HG03457 (cell line): ENCODE results near the gene C20orf141.
"Not testable (repeated sequence)": the region's sequence is repeated elsewhere in the genome, so short reads cannot be mapped to it uniquely, and the experiment has no call there.

ENCODE experiments used
- ATAC-seq: cut with Tn5 transposase; IDR thresholded peaks from one replicate; pipeline ENCODE4 v1.9.1; 2021; ENCODE audit warnings: moderate number of reproducible peaks; ENCODE audit not compliant: unreplicated experiment

C20orf141 gene

GRCh38 chr20:2814587-2815051 is at the start of gene C20orf141:
Gene C20orf141, plus strand, starts transcription at chr20:2814987. Its CDS starts 198 bp downstream, at chr20:2815185.
- ATAC-seq: no peak

- ATAC-seq: no peak
Observed at GRCh38 chr20:2767768-2768631, 46.8 kb upstream of the C20orf141 start.

DNA sequence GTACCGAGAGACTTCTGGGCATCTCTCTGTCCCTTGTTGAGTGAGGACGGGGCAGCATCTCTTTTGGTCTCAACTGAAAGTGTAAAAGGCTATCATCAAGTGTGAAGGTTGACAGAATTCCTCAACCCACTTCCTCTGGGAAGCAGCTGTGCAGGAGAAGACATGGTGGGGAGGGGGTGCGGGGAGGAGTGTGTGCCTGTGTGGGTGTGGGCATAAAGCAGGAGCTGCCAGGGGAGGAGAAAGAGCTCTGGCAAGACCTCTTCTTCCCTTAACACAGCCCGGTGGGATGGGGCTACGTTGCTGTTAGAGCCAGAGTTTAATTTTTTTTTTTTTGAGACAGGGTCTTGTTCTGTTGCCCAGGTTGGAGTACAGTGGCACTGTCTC is 46.2 kb upstream of the C20orf141 start:
- ATAC-seq: no peak

- ATAC-seq: not testable (repeated sequence)
Observed at GRCh38 chr20:2770091-2770490, 44.7 kb upstream of the C20orf141 start.

DNA sequence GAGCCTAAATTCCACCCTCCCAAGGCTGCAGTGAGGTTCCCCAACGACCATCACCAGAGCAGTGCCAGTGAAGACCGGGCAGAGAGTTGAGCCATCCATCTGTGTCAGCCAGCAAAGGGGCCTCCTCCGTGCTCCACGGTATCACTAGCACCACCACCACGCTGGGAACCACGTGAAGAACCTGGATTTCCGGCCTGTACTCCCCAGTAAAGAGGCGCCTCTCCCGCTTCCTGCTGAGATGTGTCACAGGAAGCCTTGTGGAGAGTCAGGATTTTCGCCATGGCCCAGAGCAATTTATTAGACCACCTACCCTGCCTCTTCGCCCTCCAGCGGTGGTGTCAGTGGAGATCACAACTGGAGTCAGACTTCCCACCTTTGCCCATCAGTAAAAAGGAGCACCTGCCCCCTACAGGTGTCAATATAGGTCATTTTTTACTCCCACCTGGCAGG is 43.1 kb upstream of the C20orf141 start:
- ATAC-seq: no peak

DNA sequence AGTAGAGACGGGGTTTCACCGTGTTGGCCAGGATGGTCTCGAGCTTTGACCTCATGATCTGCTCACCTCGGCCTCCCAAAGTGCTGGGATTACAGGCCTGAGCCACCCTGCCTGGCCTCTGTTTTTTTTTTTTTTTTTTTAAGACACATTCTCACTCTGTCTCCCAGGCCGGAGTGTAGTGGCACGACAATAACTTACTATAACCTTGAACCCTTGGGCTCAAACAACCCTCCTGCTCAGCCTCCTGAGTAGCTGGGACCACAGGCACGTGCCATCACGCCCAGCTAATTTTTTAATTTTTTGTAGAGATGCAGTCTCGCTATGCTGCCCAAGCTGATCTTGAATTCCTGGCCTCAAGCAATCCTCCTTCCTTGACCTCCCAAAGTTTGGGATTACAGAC is 41.0 kb upstream of the C20orf141 start:
- ATAC-seq: no peak

- no peak for ATAC-seq
Observed at GRCh38 chr20:2775139-2775538, 39.6 kb upstream of the C20orf141 start.

GRCh38 chr20:2778602-2779321 is 36.0 kb upstream of the C20orf141 start:
- ATAC-seq: no peak

DNA sequence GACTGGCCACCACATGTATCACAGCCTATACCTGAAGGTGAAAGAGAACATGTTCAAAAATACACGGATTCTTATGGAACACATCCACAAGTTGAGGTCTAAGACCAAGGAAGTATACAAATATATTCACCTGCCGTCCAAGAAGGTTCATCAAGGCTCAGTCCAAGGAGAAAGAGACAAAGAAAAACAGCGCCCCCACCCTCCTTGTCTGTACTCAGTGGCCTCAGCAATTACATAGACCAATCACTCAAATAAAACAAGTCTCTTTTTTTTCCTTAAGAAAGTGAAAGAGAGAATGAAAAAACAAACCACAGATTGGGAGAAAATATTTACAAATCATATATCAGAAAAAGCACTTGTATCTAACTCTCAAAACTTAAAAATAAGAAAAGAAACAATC is 33.8 kb upstream of the C20orf141 start:
- no peak for ATAC-seq

GRCh38 chr20:2783908-2784566 is 30.8 kb upstream of the C20orf141 start:
- ATAC-seq: no peak

DNA sequence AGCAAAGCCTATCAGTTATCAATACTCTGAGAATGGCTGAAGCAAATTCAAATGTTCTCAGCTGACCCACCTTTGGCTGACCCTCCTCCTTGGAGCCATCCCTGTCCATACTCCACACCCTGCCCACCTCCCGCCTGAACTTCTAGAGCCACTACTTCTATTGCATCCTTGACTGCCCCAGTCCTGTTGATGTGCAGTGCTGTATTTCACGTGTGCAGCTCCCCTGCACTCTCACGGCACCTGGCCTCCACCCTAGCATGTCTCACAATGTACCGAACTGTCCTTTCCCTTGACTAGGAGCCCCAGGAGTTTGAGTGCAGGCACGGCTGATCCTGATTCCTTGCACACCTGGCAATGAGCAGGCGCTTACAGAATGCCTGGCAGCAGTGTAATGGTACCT is 21.3 kb upstream of the C20orf141 start:
- ATAC-seq: no peak

DNA sequence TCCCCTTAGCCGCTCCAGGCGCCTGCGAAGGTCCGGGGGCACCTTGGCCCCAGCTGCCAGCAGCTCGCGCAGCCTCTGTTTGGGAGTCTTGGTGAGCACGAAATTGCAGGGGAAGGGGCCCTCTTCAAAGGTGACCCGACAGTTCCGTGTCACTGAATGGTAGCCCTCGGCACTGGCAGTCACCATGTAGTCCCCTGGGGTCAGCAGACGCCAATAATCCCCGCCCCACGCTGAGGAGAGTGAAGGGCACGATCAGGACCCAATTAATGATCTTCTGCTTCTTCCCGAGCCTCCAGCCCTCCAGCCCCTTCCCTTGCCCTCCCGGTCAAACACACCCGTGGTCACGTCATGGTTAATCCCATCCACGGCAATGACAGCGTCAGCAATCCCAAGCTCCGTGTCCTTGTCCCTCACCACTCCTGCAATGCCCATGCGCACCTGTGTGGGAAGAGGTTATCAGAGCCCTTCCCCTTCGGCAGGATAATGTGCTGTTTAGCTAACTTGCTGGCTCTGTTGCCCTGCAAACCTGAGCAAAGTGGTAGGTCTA is 20.5 kb upstream of the C20orf141 start:
- no peak for ATAC-seq

DNA sequence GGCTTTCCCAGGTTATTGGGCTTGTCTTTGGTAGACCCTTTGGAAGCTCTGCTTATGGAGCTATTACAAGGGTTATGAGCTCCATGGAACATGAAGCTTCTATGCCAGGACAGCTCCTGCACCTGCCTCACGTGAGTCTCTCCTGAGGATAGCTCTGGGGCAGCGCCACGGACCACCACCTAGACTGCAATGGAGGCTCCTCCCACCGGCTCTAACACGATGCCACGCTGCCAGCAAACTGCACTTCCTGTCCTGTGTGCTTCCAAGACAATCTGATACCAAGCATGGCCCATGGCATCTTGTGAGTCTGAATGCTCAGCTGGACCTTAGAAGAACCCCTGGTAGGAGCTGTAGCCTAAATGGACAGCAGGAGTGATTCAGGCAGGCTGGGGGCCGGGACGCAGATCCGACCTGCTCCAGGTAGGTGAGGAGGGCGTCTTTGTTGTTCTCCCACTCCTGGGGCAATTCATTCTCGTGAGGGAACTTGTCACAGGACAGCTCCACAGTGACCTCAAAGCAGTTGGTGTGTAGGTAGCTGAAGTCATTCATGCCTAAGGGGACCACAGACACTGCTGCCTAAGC is 19.8 kb upstream of the C20orf141 start:
- no peak for ATAC-seq

GRCh38 chr20:2795451-2795850 is 19.3 kb upstream of the C20orf141 start:
- no peak for ATAC-seq

DNA sequence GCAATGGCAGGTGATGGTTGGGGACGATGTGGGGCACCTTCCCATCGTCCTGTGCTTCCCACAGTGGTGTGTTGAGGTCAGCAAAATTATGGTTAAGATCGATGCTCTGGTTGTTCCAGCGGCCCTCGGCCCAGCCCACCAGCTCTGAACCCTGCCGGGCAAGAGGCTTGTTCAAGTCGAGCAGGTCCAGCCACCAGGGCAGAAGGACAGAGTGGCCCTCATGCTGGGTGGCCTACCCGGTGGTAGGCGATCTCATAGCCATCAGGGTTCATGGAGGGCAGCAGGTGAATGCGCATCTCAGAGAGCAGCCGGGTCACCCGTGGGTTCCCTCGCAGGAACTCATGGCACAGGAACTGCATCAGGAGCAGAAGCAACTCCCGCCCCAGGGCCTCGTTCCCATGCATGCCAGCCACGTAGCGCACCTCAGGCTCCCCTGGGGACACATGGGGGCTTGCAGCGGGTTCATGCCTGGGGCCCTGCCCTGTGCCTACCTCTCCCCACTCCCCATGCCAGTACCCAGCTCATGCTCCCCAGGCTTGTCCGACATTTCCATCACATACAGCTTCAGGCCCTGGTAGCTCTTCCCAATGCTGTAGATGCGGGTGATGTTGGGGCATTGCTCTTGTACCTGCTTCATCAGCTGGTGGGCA is 18.7 kb upstream of the C20orf141 start:
- no peak for ATAC-seq

- no peak for ATAC-seq
Observed at GRCh38 chr20:2797136-2797983, 17.4 kb upstream of the C20orf141 start.

- no peak for ATAC-seq
Observed at GRCh38 chr20:2798095-2798805, 16.5 kb upstream of the C20orf141 start.

DNA sequence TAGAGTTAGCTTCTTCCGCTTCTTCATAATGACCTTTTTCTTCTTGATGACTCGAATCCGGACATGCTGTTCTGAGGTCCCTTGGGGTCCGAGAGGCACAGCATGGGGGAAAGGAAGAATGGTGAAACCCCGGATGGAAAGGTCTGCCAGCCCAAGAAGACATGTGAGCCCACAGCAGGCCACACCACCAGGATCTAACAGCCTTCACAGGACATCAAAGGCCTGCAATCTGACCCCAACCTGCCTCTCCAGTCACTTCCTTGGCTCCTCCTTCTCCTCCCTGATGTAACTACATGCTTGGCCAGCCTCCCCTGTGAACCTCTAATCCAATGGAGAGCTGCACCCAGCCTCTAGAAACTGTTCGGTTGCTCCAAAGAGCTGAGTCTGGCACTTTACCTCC is 16.0 kb upstream of the C20orf141 start:
- ATAC-seq: no peak

GRCh38 chr20:2799271-2799670 is 15.5 kb upstream of the C20orf141 start:
- ATAC-seq: no peak
